Right ventricle myocardium superior (tissue), 1 donor: ENCODE results near the gene SRRM2. TPM values are rescaled to one million over a fixed set of nuclear protein-coding genes. Genes with fewer than 3 reads are reported as not detected.

ENCODE experiments used
- ATAC-seq: fragments of 200-7000 bp; cut with Tn5 transposase; one replicate; pipeline ENCODE4 v1.9.1; 2020; ENCODE audit warnings: mild to moderate bottlenecking; ENCODE audit not compliant: poor library complexity
- DNase-seq: peaks from one replicate; pipeline ENCODE4 v3.0.0-alpha.2; 2020
- intact Hi-C: fragments of 100-400 bp; cut with DNase I; formaldehyde crosslinking; loops from one replicate; pipeline ENCODE4 v1.11.2; 2022
- total RNA-seq: library from RNA; stranded (reverse); fragmentation: NEBNext Ultra II Directional; extraction: Animal tissue kit (Norgen Biotek cat#: 25700); gene quantifications from one replicate; pipeline ENCODE4 v1.2.1, GENCODE V29; 2021
- donor health status: DM: no; HTN: yes; CAD: no; lungs with severe emphysema.

Gene SRRM2
- total RNA-seq, 1 donor from 2014 or later: 243 TPM

DNA sequence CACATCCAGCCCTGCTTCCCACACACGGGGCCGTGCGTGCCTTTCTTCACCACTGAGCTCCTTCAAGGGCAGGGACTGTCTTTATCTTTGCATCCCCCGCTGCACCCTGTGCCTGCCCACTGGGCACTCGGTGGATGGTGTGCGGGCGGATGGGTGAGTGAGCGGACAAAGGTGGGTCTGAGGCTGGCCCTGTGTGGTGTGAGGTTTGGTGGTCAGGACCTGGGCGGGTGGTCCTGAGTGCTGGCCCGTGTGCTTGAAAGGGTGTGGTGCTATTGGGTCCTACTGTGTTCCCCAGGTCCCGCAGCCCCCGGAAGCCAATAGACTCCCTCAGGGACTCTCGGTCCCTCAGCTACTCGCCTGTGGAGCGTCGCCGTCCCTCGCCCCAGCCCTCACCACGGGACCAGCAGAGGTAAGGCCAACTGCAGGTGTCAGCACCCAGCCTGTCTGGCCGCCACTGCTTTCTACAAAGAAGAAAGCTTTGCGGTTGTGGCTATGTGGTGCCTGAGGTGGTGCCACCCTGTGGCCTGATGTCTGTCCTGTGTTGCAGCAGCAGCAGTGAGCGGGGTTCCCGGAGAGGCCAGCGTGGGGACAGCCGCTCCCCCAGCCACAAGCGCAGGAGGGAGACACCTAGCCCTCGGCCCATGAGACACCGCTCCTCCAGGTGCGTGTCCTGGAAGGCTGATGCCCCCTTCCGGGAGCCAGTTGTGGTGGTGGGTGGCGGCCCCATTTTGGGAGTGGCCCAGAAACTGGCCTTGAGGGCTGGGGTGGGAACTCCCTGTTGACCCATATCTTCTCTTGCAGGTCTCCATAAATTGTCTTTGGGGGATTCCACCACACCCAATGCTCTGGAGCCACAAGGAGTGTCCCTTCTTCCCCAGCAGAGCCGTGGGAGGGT is 17.9 kb downstream of the SRRM2 start:
- intact Hi-C loops: no loop called here
- DNase-seq (peak; percentile 39), ATAC-seq (no peak)

GRCh38 chr16:2771496-2772402 is 19.3 kb downstream of the SRRM2 start:
- intact Hi-C loops: no loop called here
- ATAC-seq: no peak
- DNase-seq: peak; percentile 36

- peak; percentile 4 for DNase-seq
- intact Hi-C loops: no loop called here
- ATAC-seq: no peak
These were observed 20.9 kb downstream of the SRRM2 start for GRCh38 chr16:2773188-2773968.

DNA sequence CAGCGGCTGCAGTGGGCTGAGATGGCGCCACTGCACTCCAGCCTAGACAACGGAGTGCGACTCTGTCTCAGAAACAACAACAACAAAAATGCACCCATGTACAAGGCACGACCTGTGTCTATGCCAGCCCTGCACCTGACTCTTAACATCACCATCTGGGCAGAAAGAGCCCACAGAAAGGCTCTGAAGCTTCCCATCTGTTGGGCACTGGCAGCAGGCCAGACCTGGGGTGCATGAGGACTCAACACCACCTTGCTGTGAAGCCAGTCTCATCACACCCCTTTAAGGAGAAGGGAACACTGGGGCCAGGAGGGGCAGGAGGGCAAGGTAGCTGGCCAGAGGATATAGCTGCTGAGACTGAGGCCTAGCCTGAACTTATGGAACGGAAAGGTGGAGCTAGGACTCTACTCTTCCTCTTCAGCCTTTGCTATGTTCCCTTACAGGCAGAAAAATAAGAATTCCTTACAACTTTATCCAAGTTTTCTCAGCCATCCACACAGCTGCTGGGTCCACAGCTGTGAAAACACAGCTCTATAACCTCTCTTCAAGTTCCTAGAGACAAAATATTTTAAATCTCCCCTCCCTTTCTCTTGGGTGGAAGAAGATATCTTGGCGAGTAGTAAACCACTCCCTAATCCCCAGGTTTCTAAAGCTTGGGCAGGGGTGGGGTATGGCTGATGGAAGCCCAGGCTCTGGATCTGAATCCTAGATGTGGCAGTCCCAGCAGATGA is 21.9 kb downstream of the SRRM2 start:
- intact Hi-C loops: no loop called here
- ATAC-seq: no peak
- DNase-seq: peak; percentile 34

DNA sequence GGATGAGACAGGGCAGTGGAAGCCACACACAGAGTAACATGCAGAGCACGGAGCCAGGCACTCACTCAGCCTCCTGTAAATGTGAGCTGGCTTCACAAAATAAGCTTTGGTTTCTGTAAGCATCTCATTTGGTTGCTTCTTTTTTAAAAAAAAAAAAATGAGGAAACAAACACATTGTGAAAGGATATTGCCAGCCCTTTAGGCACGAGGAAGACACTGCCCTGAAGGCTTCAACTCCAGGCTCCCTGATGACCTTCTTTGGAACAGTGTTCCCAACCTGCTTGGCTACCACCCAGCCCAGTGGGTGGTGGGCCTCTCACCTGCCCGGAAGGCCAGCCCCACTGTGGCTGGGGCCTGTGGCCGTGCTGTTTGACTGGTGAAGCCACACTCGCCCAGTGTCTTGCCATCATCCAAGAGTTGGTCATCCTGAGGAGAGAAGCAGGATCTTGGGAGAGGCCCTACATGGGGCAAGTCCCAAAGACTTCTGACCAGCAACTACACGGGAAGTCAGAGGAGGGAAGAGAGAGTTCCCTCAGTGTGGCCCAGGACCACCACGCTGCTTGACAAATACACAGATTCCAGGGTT is 22.8 kb downstream of the SRRM2 start:
- ATAC-seq (no peak), DNase-seq (peak; percentile 10)
- intact Hi-C loops: no loop called here

DNA sequence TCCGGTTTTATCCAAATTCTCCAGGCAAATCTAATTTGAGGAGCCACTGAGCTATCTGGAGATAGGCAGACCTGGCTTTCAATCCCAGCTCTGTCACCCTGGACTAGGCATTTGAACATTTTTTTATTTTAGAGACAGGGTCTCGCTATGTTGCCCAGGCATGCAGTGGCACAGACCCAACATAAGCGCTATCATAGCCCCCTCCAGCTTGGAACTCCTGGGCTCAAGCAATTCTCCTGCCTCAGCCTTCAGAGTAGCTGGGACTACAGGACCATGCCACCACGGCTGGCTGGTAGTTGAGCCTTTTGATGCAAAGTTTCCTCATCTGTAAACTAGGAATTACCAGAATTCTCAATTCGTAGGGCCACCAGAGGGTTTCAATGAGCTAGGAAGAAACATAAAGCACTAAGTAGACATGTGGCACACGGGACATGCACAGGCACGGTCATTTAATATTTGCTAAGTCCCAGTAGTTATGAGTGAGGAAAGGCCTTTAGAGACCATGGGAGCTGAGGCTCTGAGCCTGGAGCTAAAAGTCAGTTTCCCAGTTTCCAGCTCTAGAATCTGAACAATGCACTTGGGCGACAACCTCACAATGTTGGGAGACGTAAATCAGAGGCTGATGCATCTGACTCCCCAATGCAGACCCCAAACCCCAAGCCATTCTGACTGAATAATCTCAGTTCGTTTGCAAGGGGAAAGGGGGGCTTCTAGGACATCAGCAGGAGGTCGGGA is 23.5 kb downstream of the SRRM2 start:
- ATAC-seq (no peak), DNase-seq (peak; percentile 16)
- intact Hi-C loops: no loop called here

GRCh38 chr16:2776500-2777139 is 24.2 kb downstream of the SRRM2 start:
- no peak for ATAC-seq
- intact Hi-C loops: no loop called here
- DNase-seq: peak; percentile 46

DNA sequence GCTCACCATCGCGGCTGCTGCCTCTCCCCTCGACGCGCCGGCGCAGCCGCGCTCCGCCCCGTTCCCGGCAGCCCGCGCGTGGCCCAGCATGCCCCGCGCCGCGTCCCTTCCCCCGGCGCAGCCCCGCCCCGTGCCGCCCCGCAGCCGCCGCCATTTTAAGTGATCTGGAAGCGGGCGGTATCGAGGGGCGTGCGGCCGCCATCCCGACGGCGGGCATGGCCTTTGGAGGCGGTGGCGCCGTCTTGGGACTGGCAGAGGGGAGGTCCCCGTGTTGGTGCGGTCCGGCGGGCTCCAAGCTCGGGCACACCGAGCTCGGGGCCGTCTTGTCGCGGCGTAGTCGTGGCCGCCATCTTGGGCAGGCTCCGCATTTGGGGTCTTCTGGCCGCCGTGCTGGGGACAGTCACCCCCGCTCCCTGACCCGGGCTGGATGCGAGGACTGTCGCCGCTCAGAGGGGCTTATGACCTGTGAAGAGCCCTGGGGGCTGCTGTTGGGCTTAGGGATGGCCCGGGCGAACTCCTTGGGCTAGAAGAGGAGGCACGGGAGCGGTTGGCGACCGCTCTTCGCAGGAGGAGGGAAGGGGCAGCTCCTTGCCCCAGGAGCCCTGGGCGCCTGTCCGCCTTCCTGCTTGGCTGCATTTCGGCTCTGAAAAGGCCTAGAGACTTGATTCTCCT is 24.9 kb downstream of the SRRM2 start, which contains the start of gene ELOB:
ELOB (minus strand) TSS at position 50 of the 672 bp plus-strand sequence; CDS start at position 9, 41 bp downstream.
- peak; percentile 95 for ATAC-seq
- intact Hi-C loops: no loop called here

GRCh38 chr16:2777903-2778629 is 25.6 kb downstream of the SRRM2 start:
- ATAC-seq (peak; percentile 56), DNase-seq (peak; percentile 38)
- intact Hi-C loops: no loop called here

More for the DNA sequence above, 24.9 kb downstream of the SRRM2 start, which contains the start of gene ELOB:
- DNase-seq: peak; percentile 94

DNA sequence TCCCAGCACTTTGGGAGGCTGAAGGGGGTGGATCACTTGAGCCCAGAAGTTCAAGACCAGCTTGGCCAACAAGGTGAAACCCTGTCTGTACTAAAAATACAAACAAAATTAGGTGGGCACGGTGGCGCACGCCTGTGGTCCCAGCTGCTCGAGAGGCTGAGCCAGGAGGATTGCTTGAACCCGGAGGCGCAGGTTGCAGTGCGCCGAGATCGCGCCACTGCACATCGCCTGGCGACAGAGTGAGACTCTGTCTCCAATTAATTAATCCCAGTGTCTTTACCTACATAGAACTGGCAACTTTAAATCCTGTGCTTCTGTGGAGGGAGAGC is 26.2 kb downstream of the SRRM2 start:
- DNase-seq (no peak), ATAC-seq (no peak)
- intact Hi-C loops: no loop called here

DNA sequence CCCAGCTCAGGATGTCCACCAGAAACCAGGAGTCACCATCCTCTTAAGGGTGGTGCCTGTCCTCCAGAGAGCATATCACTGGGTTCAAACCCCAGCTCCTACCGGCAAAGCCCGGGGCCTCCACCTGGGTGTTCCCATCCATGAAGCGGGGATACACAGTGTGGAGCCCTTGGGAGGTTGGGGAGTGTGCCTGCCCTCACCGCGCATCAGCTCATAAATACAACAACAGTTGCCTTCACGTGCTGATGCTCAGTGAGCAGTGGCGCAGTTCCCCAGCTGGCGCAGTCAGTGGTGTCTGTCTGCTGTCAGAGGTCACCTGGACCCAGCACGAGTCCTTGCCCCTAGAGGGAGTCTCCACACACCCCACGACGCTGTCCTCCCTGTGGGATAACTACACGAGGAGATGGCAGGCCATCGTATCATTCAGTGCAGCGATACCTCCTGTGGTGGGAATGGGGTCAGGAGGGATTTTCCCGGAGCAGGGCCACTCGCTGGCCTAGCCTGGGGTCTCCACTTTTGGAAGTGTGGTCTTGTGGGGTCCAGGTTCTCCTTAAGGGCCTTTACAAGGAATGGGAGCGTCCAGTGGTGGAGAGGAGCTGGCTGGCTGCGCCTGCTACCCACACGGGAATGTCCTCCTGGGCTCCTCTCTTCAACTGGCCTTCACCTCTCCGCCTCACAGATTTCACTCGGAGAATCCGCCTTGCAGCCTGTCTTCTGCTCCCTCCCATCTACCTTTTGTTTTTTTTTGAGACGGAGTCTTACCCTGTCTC is 26.9 kb downstream of the SRRM2 start:
- peak; percentile 40 for DNase-seq
- no peak for ATAC-seq
- intact Hi-C loops: no loop called here

- peak; percentile 21 for DNase-seq
- intact Hi-C loops: no loop called here
- no peak for ATAC-seq
These were observed 27.8 kb downstream of the SRRM2 start for GRCh38 chr16:2779978-2780898.

GRCh38 chr16:2782583-2783351 is 30.3 kb downstream of the SRRM2 start:
- no peak for ATAC-seq
- intact Hi-C loops: no loop called here
- DNase-seq: peak; percentile 13
